A673 (cell line): ENCODE results near the gene ETS2. TPM values are rescaled to one million over a fixed set of nuclear protein-coding genes. Genes with fewer than 3 reads are reported as not detected.

ENCODE experiments used
- BruUV-seq: library from RNA; stranded (reverse); fragments of 400-500 nt; replicated peaks from 2 replicates; lab custom pipeline; 2021; lab: Mats Ljungman, UMichigan
- CTCF ChIA-PET: fragments of 300-600 bp; sonication (Branson Sonifier 250); formaldehyde crosslinking; loops from one replicate; lab custom pipeline; 2022; ENCODE audit warnings: antibody characterized with exemption; lab: Charles Lee
- POLR2A ChIA-PET: fragments of 300-600 bp; sonication (Branson Sonifier 250); formaldehyde crosslinking; loops from one replicate; lab custom pipeline; 2022; ENCODE audit warnings: antibody characterized with exemption; ENCODE audit not compliant: low non-redundant PET; lab: Charles Lee
- DNase-seq: peaks from one replicate; pipeline ENCODE4 v3.0.0-alpha.2; 2015; ENCODE audit warnings: low spot score
- H3K27ac ChIP-seq: fragments of 200-600 bp; sonication (generic); 2 replicates; pipeline ENCODE4 v1.5.1; 2016; ENCODE audit warnings: mixed run types, low read depth, mild to moderate bottlenecking, mixed read lengths, antibody characterized with exemption, low read length; ENCODE audit not compliant: poor library complexity, severe bottlenecking
- H3K27me3 ChIP-seq: fragments of 200-600 bp; sonication (generic); replicated peaks from 2 replicates; pipeline ENCODE4 v1.6.1; 2017; ENCODE audit warnings: mixed run types, low read depth, mild to moderate bottlenecking, mixed read lengths, antibody characterized with exemption, low read length; ENCODE audit not compliant: insufficient read depth, poor library complexity
- H3K36me3 ChIP-seq: fragments of 200-600 bp; sonication (generic); 2 replicates; pipeline ENCODE4 v1.6.1; 2016; ENCODE audit warnings: mixed run types, mild to moderate bottlenecking, mixed read lengths, antibody characterized with exemption, low read length; ENCODE audit not compliant: insufficient read depth, poor library complexity, severe bottlenecking
- H3K4me1 ChIP-seq: fragments of 200-600 bp; sonication (generic); 2 replicates; pipeline ENCODE4 v1.6.1; 2017; ENCODE audit warnings: mixed run types, mild to moderate bottlenecking, mixed read lengths, antibody characterized with exemption, low read length; ENCODE audit not compliant: insufficient read depth, poor library complexity, severe bottlenecking
- H3K4me3 ChIP-seq: fragments of 200-600 bp; sonication (generic); 2 replicates; pipeline ENCODE4 v1.5.1; 2016; ENCODE audit warnings: low read depth, mixed run types, mild to moderate bottlenecking, mixed read lengths, low read length; ENCODE audit not compliant: poor library complexity, severe bottlenecking
- H3K9me3 ChIP-seq: fragments of 200-600 bp; sonication (generic); 2 replicates; pipeline ENCODE4 v1.6.1; 2016; ENCODE audit warnings: mixed run types, low read depth, mild to moderate bottlenecking, mixed read lengths, antibody characterized with exemption, low read length; ENCODE audit not compliant: poor library complexity, severe bottlenecking
- CTCF ChIP-seq: fragments of 300-800, 200-600 bp; sonication (generic); conservative IDR thresholded peaks from 2 replicates; pipeline ENCODE4 v1.5.1; 2017; ENCODE audit warnings: low read depth, mild to moderate bottlenecking, antibody characterized with exemption, low read length, moderate library complexity, mixed read lengths
- EZH2 ChIP-seq: fragments of 200-600 bp; sonication (generic); IDR thresholded peaks from 2 replicates; pipeline ENCODE4 v1.6.1; 2017; ENCODE audit warnings: borderline replicate concordance, low read depth, mild to moderate bottlenecking, mixed read lengths, antibody characterized with exemption, low read length; ENCODE audit not compliant: poor library complexity, severe bottlenecking
- intact Hi-C: fragments of 100-400 bp; cut with micrococcal nuclease; formaldehyde crosslinking; loops from one replicate; pipeline ENCODE4 v1.10.0; 2022; ENCODE audit not compliant: unreplicated experiment
- total RNA-seq: library from RNA; stranded (reverse); gene quantifications from 2 replicates; pipeline ENCODE4 v1.2.3, GENCODE V29; 2021

ETS2 gene
- total RNA-seq, 1 experiment from 2014 or later, result 45.6 TPM

- DNase-seq, result no peak
- H3K27me3 ChIP-seq, result no peaks in the 10 kb centered on the region
- H3K4me3 ChIP-seq, result no peak overlapping the region
- intact Hi-C loops, result no loop called here
- no peak overlapping the region for H3K27ac ChIP-seq
- H3K9me3 ChIP-seq, result no peaks in the 10 kb centered on the region
- ChIA-PET CTCF (interaction anchor here (0.7 kb wide), 1 partner anchor 352 kb away, joined by 5 read pairs; no protein-coding TSS in a partner anchor), POLR2A (no interaction called here)
- TF ChIP-seq CTCF (no peak), EZH2 (no peak)
- no peaks in the 10 kb centered on the region for H3K36me3 ChIP-seq
- H3K4me1 ChIP-seq, result no peaks in the 10 kb centered on the region
- no TSS peak for BruUV-seq
These were observed 9.3 kb upstream of the ETS2 start for GRCh38 chr21:38796424-38796823.

GRCh38 chr21:38797470-38797869 lies 8.3 kb upstream of the ETS2 start:
- Histone ChIP-seq H3K36me3 (no peaks in the 10 kb centered on the region), H3K4me3 (no peak overlapping the region), H3K27ac (no peak overlapping the region), H3K27me3 (no peaks in the 10 kb centered on the region), H3K4me1 (no peaks in the 10 kb centered on the region), H3K9me3 (no peaks in the 10 kb centered on the region)
- CTCF ChIA-PET, result no interaction called here
- intact Hi-C loops, result no loop called here
- POLR2A ChIA-PET, result no interaction called here
- BruUV-seq, result no TSS peak
- TF ChIP-seq EZH2 (no peak), CTCF (no peak)
- no peak for DNase-seq

GRCh38 chr21:38798081-38798480 lies 7.6 kb upstream of the ETS2 start:
- ChIA-PET CTCF (no interaction called here), POLR2A (no interaction called here)
- H3K9me3 ChIP-seq, result no peaks in the 10 kb centered on the region
- H3K27ac ChIP-seq, result no peak overlapping the region
- DNase-seq, result no peak
- intact Hi-C loops, result no loop called here
- H3K4me3 ChIP-seq, result no peak overlapping the region
- H3K27me3 ChIP-seq, result no peaks in the 10 kb centered on the region
- BruUV-seq, result no TSS peak
- TF ChIP-seq EZH2 (no peak), CTCF (no peak)
- H3K4me1 ChIP-seq, result no peaks in the 10 kb centered on the region
- no peaks in the 10 kb centered on the region for H3K36me3 ChIP-seq
